ENCODE measurements around the gene PHACTR3. TPM values are rescaled to one million over a fixed set of nuclear protein-coding genes. Genes with fewer than 3 reads are reported as not detected.

PHACTR3 gene
- total RNA-seq, 1 experiment from 2014 or later, result not detected

GRCh38 chr20:59752101-59752586 is 147.8 kb downstream of the PHACTR3 start (continued):
- TF ChIP-seq MAX (IDR thresholded peaks at IDR 0.05) (no peak), EZH2phosphoT487 (IDR thresholded peaks at IDR 0.05; ENCODE audit: borderline replicate concordance) (no peak), RAD21 (IDR thresholded peaks at IDR 0.05; ENCODE audit: low read depth) (no peak), ZFX (IDR thresholded peaks at IDR 0.05) (no peak), SIN3A (IDR thresholded peaks at IDR 0.05; ENCODE audit: low read depth) (no peak), YY1 (IDR thresholded peaks at IDR 0.05; ENCODE audit: extremely low read depth, insufficient replicate concordance, low read depth, low read length) (no peak), POLR2A (IDR thresholded peaks at IDR 0.05; ENCODE audit: borderline replicate concordance, extremely low read depth, insufficient read depth, insufficient read length) (no peak)
- TF ChIP-seq, protein P1, sequence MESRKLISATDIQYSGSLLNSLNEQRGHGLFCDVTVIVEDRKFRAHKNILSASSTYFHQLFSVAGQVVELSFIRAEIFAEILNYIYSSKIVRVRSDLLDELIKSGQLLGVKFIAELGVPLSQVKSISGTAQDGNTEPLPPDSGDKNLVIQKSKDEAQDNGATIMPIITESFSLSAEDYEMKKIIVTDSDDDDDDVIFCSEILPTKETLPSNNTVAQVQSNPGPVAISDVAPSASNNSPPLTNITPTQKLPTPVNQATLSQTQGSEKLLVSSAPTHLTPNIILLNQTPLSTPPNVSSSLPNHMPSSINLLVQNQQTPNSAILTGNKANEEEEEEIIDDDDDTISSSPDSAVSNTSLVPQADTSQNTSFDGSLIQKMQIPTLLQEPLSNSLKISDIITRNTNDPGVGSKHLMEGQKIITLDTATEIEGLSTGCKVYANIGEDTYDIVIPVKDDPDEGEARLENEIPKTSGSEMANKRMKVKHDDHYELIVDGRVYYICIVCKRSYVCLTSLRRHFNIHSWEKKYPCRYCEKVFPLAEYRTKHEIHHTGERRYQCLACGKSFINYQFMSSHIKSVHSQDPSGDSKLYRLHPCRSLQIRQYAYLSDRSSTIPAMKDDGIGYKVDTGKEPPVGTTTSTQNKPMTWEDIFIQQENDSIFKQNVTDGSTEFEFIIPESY (IDR thresholded peaks at IDR 0.05; ENCODE audit: extremely low read depth, insufficient replicate concordance, low read length), result no peak

DNA sequence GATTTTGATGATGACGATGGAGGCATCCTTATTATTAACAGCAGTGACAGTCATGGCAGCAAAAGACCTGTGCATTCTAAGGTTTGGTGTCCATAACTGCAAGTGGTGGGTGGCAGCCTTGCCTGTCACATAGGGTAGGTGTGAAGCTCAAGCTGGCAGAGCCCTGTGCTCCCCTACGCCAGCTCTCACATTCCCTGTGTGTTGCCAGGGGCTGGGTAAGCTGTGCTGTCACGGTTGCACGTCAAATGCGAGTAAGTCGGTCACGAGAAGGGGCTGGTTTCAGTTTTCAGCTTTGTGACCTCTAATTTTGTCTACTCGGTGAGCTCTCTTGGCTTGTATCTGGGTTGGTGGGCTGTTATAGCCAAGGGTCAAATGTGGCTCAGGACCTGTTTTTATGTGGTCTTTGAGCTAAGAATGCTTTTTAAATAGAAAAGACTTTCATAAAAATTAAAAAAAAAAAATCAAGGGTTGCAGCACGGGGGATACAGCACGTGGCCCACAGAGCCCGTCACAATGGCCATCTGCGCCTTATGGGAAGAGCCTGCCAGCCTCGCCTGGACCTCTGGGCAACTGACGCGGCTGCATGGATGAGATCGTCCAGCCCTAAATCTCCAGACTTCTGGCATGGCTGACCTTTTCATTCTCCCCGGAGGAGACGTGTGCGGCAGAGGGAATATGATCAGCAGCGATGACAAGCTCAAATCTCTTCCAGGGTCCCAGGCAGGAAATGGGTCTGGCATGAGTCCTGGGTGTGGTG is 148.5 kb downstream of the PHACTR3 start:
- BruUV-seq (replicated peaks), result no TSS peak
- ChIA-PET POLR2A (no interaction called here), CTCF (no interaction called here), RAD21 (ENCODE audit: low non-redundant PET in 1 of 2, low total read pairs in 2 of 2, uncharacterized antibody in 2 of 2, unreplicated experiment in 2 of 2) (no interaction called here)
- Histone ChIP-seq H3K36me3 (ENCODE audit: control insufficient read depth in 1 of 2, insufficient read depth in 2 of 2, low read length in 2 of 2) (no peaks in the 10 kb centered on the region), H3K9ac (ENCODE audit: low read length) (no peak overlapping the region), H3K4me3 (replicated peaks in 1 of 2; ENCODE audit: low read depth in 1 of 2, low read length in 2 of 2) (no peak overlapping the region), H3K4me1 (ENCODE audit: control insufficient read depth in 1 of 2, insufficient read depth in 2 of 2, low read length in 2 of 2) (no peaks in the 10 kb centered on the region), H3K9me2 (ENCODE audit: insufficient read depth) (no peaks in the 10 kb centered on the region), H3K4me2 (ENCODE audit: low read length) (no peak overlapping the region), H3K27me3 (ENCODE audit: insufficient read depth, low read length) (peaks cover 11% of the 10 kb centered on the region; the same call in 1 of the 2 replicates), H4K20me1 (ENCODE audit: insufficient read depth) (no peaks in the 10 kb centered on the region), H3K27ac (ENCODE audit: low read depth, low read length) (no peak overlapping the region), H3K9me3 (ENCODE audit: control insufficient read depth in 1 of 2, insufficient read depth in 1 of 2, low read depth in 1 of 2, low read length in 2 of 2) (no peaks in the 10 kb centered on the region), H3K79me2 (ENCODE audit: insufficient read depth, low read length) (no peaks in the 10 kb centered on the region), H2AFZ (ENCODE audit: low read depth, low read length, poor library complexity, severe bottlenecking) (no peak overlapping the region)
- ATAC-seq, result no peak
- intact Hi-C loops (cut with micrococcal nuclease), result no loop called here
- DNase-seq (ENCODE audit: low read depth, low spot score), result no peak
- TF ChIP-seq POLR2A (IDR thresholded peaks at IDR 0.05; ENCODE audit: borderline replicate concordance, extremely low read depth, insufficient read depth, insufficient read length), result no peak
- no peak for TF ChIP-seq EZH2 (IDR thresholded peaks at IDR 0.05)
- no peak for TF ChIP-seq YY1 (IDR thresholded peaks at IDR 0.05; ENCODE audit: extremely low read depth, insufficient replicate concordance, low read depth, low read length)
- TF ChIP-seq EGR1 (IDR thresholded peaks at IDR 0.05; ENCODE audit: low read depth), result no peak
- TF ChIP-seq, protein P1 (IDR thresholded peaks at IDR 0.05; ENCODE audit: extremely low read depth, insufficient replicate concordance, low read length), result no peak
- TF ChIP-seq CEBPB (IDR thresholded peaks at IDR 0.05; ENCODE audit: low read depth), result no peak
- TF ChIP-seq SIN3A (IDR thresholded peaks at IDR 0.05; ENCODE audit: low read depth), result no peak
- TF ChIP-seq SP1 (IDR thresholded peaks at IDR 0.05; ENCODE audit: low read depth), result no peak
- TF ChIP-seq ZNF274 (IDR thresholded peaks at IDR 0.05; ENCODE audit: low read depth, low read length), result no peak
- TF ChIP-seq SRF (IDR thresholded peaks at IDR 0.05; ENCODE audit: low read depth), result no peak
- TF ChIP-seq MAX (IDR thresholded peaks at IDR 0.05), result no peak
- no peak for TF ChIP-seq ZFX (IDR thresholded peaks at IDR 0.05)
- TF ChIP-seq CBX3 (IDR thresholded peaks at IDR 0.05; ENCODE audit: low read depth), result no peak
- no peak for TF ChIP-seq JUND (IDR thresholded peaks at IDR 0.05)
- TF ChIP-seq ATF3 (IDR thresholded peaks at IDR 0.05), result no peak
- no peak for TF ChIP-seq FOSL1 (IDR thresholded peaks at IDR 0.05; ENCODE audit: low read depth)
- no peak for TF ChIP-seq ELF1 (IDR thresholded peaks at IDR 0.05; ENCODE audit: borderline replicate concordance, low read depth)

Data from HCT116 (cell line).